Upper lobe of left lung (tissue), 4 donors: ENCODE data around the gene RFX2.

ENCODE experiments used
- POLR2A ChIP-seq, 4 donors: fragments of 450-650 bp; IDR thresholded peaks; one replicate each; pipeline ENCODE4 v1.5.1; 2016 to 2017; ENCODE audit warnings: antibody characterized with exemption in 4 of 4, mild to moderate bottlenecking in 2 of 4
- TF ChIP-seq, protein P1 (sequence below), 6 experiments: fragments of 450-650 bp in 4 of 6; fragments of 200-600 bp in 2 of 6; sonication (generic) in 2 of 6; IDR thresholded peaks; one replicate each; pipeline ENCODE4 v1.5.1; 2016 to 2019; ENCODE audit warnings: antibody characterized with exemption in 6 of 6

DNA sequence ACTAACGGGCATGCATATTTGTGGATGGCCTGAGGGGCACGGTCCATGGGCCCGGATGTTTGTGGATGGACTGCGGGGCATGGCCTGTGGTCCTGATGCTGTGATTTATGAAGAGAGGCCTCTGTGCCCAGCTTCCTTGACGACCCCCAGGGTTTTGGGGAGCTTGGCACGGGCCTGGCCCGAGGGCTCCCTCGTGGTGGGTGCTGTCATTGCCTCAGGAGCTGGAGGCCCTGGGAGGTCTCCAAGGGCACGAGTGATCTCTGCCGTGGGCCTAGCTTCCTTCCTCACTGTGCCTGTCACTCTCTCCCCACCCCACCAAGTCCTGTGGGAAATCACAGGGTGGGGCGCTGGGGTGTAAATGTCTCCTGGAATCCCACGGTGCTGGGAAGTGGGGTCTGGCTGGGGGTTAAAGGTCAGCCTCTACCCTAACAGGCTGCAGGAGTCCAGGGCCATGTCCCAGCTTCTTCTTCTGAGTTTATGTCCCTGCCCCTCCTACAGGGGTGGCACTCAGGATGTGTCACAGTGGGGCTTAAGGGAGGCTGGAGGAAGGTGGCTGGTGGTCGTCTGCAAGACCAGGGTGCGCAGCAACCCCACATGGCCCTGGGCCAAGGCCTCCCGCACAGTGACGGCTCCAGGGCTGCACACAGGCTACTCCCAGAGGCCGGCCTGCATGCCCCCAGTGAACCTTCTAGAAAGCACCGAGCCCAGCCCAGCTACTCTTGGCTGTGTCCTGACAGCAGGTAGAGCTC, 104.8 kb downstream of the RFX2 start:
- TF ChIP-seq, protein P1, sequence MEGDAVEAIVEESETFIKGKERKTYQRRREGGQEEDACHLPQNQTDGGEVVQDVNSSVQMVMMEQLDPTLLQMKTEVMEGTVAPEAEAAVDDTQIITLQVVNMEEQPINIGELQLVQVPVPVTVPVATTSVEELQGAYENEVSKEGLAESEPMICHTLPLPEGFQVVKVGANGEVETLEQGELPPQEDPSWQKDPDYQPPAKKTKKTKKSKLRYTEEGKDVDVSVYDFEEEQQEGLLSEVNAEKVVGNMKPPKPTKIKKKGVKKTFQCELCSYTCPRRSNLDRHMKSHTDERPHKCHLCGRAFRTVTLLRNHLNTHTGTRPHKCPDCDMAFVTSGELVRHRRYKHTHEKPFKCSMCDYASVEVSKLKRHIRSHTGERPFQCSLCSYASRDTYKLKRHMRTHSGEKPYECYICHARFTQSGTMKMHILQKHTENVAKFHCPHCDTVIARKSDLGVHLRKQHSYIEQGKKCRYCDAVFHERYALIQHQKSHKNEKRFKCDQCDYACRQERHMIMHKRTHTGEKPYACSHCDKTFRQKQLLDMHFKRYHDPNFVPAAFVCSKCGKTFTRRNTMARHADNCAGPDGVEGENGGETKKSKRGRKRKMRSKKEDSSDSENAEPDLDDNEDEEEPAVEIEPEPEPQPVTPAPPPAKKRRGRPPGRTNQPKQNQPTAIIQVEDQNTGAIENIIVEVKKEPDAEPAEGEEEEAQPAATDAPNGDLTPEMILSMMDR (IDR thresholded peaks at IDR 0.05): no peak
- no peak for TF ChIP-seq POLR2A (IDR thresholded peaks at IDR 0.05)
